ENCODE results near the gene OSBPL9. TPM values are rescaled to one million over a fixed set of nuclear protein-coding genes. Genes with fewer than 3 reads are reported as not detected.

The OSBPL9 gene
- total and polyA plus RNA-seq, 2 experiments from 2014 or later, result 71.0 to 288 TPM

GRCh38 chr1:51705035-51705434 is 88.1 kb downstream of the OSBPL9 start:
- TF ChIP-seq CTCF (IDR thresholded peaks at IDR 0.05; ENCODE audit: poor library complexity) (no peak), EZH2 (IDR thresholded peaks at IDR 0.05; ENCODE audit: borderline replicate concordance) (no peak), EZH2phosphoT487 (IDR thresholded peaks at IDR 0.05; ENCODE audit: low read depth, severe bottlenecking, unreplicated experiment) (no peak)
- no peaks in the 10 kb centered on the region for H4K20me1 ChIP-seq (ENCODE audit: insufficient read depth, poor library complexity, severe bottlenecking)
- no peak overlapping the region for H3K4me3 ChIP-seq
- no peaks in the 10 kb centered on the region for H3K9me3 ChIP-seq (ENCODE audit: low read depth)
- H3K9me2 ChIP-seq (replicated peaks; ENCODE audit: insufficient read depth), result no peaks in the 10 kb centered on the region
- H3K27me3 ChIP-seq, result no peaks in the 10 kb centered on the region
- DNase-seq (ENCODE audit: low spot score), result no peak
- H3K79me2 ChIP-seq, result peaks cover 52% of the 10 kb centered on the region
- no peak overlapping the region for H2AFZ ChIP-seq
- H3K27ac ChIP-seq, result no peak overlapping the region
- 98% methylated on average over 2 of the region's 2 CpGs for WGBS (ENCODE audit: low lambda C conversion rate, missing lambda C conversion rate)
- H3K36me3 ChIP-seq (replicated peaks; ENCODE audit: insufficient read depth, low read depth), result no peaks in the 10 kb centered on the region
- H3K4me2 ChIP-seq, result no peak overlapping the region
- H3K4me1 ChIP-seq (ENCODE audit: insufficient read depth), result no peaks in the 10 kb centered on the region

DNA sequence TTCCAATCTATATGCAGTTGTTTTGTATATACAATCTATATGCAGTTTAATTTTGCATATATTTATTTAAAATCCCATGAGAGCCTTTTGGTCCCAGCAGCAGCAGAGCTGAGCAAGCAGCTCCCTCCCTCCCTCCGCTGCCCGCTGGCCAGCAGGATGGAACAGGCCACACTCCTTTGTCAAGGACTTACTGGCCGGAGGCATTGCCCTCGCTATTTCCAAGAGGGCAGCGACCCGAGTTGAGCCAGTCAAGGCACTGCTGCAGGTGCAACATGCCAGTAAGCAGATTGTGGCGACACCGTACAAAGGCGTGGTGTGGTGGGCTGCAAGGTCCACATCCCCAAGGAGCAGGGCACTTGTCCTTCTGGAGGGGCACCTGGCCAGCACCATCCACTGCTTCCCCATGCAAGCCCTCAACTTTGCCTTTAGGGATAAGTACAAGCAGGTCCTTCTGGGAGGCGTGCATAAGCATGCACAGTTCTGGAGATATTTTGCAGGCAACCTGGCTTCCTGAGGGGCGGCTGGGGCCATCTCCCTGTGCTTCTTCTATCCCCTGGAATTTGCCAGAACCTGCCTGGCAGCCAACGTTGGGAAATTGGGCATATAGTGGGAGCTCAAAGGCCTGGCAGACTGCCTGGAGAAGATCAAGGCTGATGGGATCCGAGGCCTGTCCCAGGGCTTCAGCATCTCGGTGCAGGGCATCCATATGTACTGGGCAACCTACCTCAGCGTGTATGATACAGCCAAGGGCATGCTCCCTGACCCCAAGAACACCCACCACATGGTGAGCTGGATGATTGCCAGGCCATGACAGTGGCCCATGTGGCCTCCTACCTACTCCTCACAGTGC is 92.2 kb downstream of the OSBPL9 start:
- TF ChIP-seq CTCF (IDR thresholded peaks at IDR 0.05; ENCODE audit: poor library complexity), result no peak
- no peak for TF ChIP-seq EZH2 (IDR thresholded peaks at IDR 0.05; ENCODE audit: borderline replicate concordance)
- no peak for TF ChIP-seq EZH2phosphoT487 (IDR thresholded peaks at IDR 0.05; ENCODE audit: low read depth, severe bottlenecking, unreplicated experiment)
- peaks cover 45% of the 10 kb centered on the region for H3K79me2 ChIP-seq
- no peak overlapping the region for H3K4me3 ChIP-seq
- H4K20me1 ChIP-seq (ENCODE audit: insufficient read depth, poor library complexity, severe bottlenecking), result no peaks in the 10 kb centered on the region
- H2AFZ ChIP-seq, result no peak overlapping the region
- no peak overlapping the region for H3K4me2 ChIP-seq
- no peaks in the 10 kb centered on the region for H3K4me1 ChIP-seq (ENCODE audit: insufficient read depth)
- no peak overlapping the region for H3K27ac ChIP-seq
- 93% methylated on average over 14 of the region's 15 CpGs for WGBS (ENCODE audit: low lambda C conversion rate, missing lambda C conversion rate)
- no peaks in the 10 kb centered on the region for H3K36me3 ChIP-seq (replicated peaks; ENCODE audit: insufficient read depth, low read depth)
- H3K9me2 ChIP-seq (replicated peaks; ENCODE audit: insufficient read depth), result no peaks in the 10 kb centered on the region
- DNase-seq (ENCODE audit: low spot score), result no peak
- no peaks in the 10 kb centered on the region for H3K9me3 ChIP-seq (ENCODE audit: low read depth)
- H3K27me3 ChIP-seq, result no peaks in the 10 kb centered on the region

- peaks cover 40% of the 10 kb centered on the region for H3K79me2 ChIP-seq
- no peak overlapping the region for H3K4me3 ChIP-seq
- DNase-seq (ENCODE audit: low spot score), result no peak
- H3K36me3 ChIP-seq (replicated peaks; ENCODE audit: insufficient read depth, low read depth), result no peaks in the 10 kb centered on the region
- H3K9me2 ChIP-seq (replicated peaks; ENCODE audit: insufficient read depth), result no peaks in the 10 kb centered on the region
- H3K27me3 ChIP-seq, result no peaks in the 10 kb centered on the region
- H3K27ac ChIP-seq, result no peak overlapping the region
- TF ChIP-seq EZH2phosphoT487 (IDR thresholded peaks at IDR 0.05; ENCODE audit: low read depth, severe bottlenecking, unreplicated experiment) (no peak), EZH2 (IDR thresholded peaks at IDR 0.05; ENCODE audit: borderline replicate concordance) (no peak), CTCF (IDR thresholded peaks at IDR 0.05; ENCODE audit: poor library complexity) (no peak)
- no peaks in the 10 kb centered on the region for H3K4me1 ChIP-seq (ENCODE audit: insufficient read depth)
- no peaks in the 10 kb centered on the region for H3K9me3 ChIP-seq (ENCODE audit: low read depth)
- no peak overlapping the region for H2AFZ ChIP-seq
- H4K20me1 ChIP-seq (ENCODE audit: insufficient read depth, poor library complexity, severe bottlenecking), result no peaks in the 10 kb centered on the region
- WGBS (ENCODE audit: low lambda C conversion rate, missing lambda C conversion rate), result 91% methylated on average over 2 of the region's 2 CpGs
- no peak overlapping the region for H3K4me2 ChIP-seq
These were observed 93.1 kb downstream of the OSBPL9 start for GRCh38 chr1:51709951-51710350.
